Measurements from ENCODE around the gene KLHDC7B. TPM values are rescaled to one million over a fixed set of nuclear protein-coding genes. Genes with fewer than 3 reads are reported as not detected.

KLHDC7B gene
- total and polyA plus RNA-seq, 2 of the 13 experiments (the other 11 are each of a cell fraction or from before 2014, with no cell fraction given), result 0.11 TPM; not detected in 1

DNA sequence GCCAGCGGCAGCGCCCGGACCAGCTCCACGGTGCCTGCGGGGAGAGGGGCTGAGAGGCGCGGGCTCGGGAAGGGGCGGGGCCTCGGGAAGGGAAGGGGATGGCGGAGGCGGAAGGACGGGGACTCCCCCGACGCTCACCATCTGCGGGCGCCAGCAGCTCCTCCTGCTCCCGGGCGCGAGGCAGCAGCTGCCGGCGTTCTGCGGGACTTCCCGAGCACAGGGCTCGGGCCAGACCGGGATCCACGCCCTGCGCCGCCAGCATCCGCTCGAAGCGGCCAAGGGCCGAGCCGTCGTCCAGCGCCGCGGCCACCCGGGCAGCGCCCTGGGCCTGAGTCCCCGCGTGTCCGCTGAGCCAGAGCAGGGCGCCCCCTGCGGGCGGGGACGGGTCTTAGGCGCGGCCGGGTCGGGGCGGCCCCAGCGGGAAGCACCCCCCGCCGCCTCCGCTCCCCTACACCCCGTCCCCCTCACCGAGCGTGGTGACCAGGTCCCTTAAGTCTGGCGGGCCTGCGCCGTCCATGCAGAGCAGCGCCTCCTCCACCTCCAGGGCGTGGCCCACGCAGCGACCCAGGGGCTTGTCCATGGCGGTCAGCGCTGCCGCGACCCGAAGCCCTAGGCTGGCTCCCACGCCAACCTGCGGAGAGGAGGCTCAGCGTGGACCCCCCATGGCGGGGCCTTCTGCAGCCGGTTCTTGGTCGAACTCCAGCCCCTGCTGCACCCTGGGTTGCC, 19.4 kb upstream of the KLHDC7B start (continued):
- TF ChIP-seq IKZF4 (CRISPR knock-in tag; IDR thresholded peaks at IDR 0.05; ENCODE audit: borderline replicate concordance, low read depth, not compliant biosample characterization), result peak; percentile 21
- TF ChIP-seq SMAD3 (CRISPR knock-in tag; IDR thresholded peaks at IDR 0.05), result no peak
- TF ChIP-seq MEIS2 (CRISPR knock-in tag; IDR thresholded peaks at IDR 0.05), result no peak
- TF ChIP-seq KIAA2018 (CRISPR knock-in tag; IDR thresholded peaks at IDR 0.05; ENCODE audit: borderline replicate concordance), result no peak
- TF ChIP-seq, protein P1, sequence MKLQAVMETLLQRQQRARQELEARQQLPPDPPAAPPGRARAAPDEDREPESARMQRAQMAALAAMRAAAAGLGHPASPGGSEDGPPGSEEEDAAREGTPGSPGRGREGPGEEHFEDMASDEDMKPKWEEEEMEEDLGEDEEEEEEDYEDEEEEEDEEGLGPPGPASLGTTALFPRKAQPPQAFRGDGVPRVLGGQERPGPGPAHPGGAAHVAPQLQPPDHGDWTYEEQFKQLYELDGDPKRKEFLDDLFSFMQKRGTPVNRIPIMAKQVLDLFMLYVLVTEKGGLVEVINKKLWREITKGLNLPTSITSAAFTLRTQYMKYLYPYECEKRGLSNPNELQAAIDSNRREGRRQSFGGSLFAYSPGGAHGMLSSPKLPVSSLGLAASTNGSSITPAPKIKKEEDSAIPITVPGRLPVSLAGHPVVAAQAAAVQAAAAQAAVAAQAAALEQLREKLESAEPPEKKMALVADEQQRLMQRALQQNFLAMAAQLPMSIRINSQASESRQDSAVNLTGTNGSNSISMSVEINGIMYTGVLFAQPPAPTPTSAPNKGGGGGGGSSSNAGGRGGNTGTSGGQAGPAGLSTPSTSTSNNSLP (IDR thresholded peaks at IDR 0.05; ENCODE audit: low read depth, low read length), result no peak
- TF ChIP-seq RFXAP (CRISPR knock-in tag; IDR thresholded peaks at IDR 0.05; ENCODE audit: borderline replicate concordance), result peak; percentile 40; the same call in 1 of the 2 replicates
- TF ChIP-seq ZBTB21 (CRISPR knock-in tag; IDR thresholded peaks at IDR 0.05), result no peak
- no peak for TF ChIP-seq ZBTB1 (CRISPR knock-in tag; IDR thresholded peaks at IDR 0.05; ENCODE audit: borderline replicate concordance)
- TF ChIP-seq, protein P2, sequence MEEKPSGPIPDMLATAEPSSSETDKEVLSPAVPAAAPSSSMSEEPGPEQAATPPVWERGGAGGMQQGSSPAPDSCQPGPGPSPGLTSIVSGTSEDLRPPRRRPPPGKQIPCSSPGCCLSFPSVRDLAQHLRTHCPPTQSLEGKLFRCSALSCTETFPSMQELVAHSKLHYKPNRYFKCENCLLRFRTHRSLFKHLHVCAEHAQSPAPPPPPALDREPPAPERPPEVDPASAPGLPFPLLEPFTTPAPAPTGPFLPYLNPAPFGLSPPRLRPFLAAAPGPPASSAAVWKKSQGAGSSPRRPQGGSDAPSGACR (CRISPR knock-in tag; IDR thresholded peaks at IDR 0.05), result no peak
- no peak for TF ChIP-seq ZNF292 (CRISPR knock-in tag; IDR thresholded peaks at IDR 0.05; ENCODE audit: borderline replicate concordance, low read depth)
- TF ChIP-seq MTF2 (CRISPR knock-in tag; IDR thresholded peaks at IDR 0.05; ENCODE audit: borderline replicate concordance), result no peak
- TF ChIP-seq CHCHD3 (CRISPR knock-in tag; IDR thresholded peaks at IDR 0.05), result 0 out of 2 replicates have a peak, but pooled peaks have one; percentile 65
- TF ChIP-seq, protein P3, sequence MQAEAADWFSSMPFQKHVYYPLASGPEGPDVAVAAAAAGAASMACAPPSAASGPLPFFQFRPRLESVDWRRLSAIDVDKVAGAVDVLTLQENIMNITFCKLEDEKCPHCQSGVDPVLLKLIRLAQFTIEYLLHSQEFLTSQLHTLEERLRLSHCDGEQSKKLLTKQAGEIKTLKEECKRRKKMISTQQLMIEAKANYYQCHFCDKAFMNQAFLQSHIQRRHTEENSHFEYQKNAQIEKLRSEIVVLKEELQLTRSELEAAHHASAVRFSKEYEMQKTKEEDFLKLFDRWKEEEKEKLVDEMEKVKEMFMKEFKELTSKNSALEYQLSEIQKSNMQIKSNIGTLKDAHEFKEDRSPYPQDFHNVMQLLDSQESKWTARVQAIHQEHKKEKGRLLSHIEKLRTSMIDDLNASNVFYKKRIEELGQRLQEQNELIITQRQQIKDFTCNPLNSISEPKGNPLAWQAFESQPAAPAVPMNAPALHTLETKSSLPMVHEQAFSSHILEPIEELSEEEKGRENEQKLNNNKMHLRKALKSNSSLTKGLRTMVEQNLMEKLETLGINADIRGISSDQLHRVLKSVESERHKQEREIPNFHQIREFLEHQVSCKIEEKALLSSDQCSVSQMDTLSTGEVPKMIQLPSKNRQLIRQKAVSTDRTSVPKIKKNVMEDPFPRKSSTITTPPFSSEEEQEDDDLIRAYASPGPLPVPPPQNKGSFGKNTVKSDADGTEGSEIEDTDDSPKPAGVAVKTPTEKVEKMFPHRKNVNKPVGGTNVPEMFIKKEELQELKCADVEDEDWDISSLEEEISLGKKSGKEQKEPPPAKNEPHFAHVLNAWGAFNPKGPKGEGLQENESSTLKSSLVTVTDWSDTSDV (CRISPR knock-in tag; IDR thresholded peaks at IDR 0.05), result no peak
